Stomach (tissue), 4 donors: ENCODE results near the gene ATAD3A.
"Not testable (repeated sequence)": the region's sequence is repeated elsewhere in the genome, so short reads cannot be mapped to it uniquely, and the experiment has no call there.

Experiments used
- CTCF ChIP-seq, 7 experiments: fragments of 450-650 bp in 4 of 7; fragments of 200-600 bp in 3 of 7; sonication (generic) in 3 of 7; IDR thresholded peaks; one replicate each; pipeline ENCODE4 v1.5.1; 2016 to 2019; ENCODE audit warnings: antibody characterized with exemption in 7 of 7, control low read depth in 2 of 7, mild to moderate bottlenecking in 1 of 7
- EP300 ChIP-seq: sonication (generic); formaldehyde crosslinking; IDR thresholded peaks from one replicate; pipeline ENCODE4 v1.6.1; 2017; ENCODE audit warnings: antibody characterized with exemption
- POLR2A ChIP-seq, 4 donors: fragments of 450-650 bp; IDR thresholded peaks; one replicate each; pipeline ENCODE4 v1.6.1; 2016; ENCODE audit warnings: antibody characterized with exemption in 4 of 4, control low read depth in 2 of 4, mild to moderate bottlenecking in 1 of 4, moderate library complexity in 1 of 4
- POLR2AphosphoS5 ChIP-seq, 3 donors: sonication (generic); formaldehyde crosslinking; IDR thresholded peaks; one replicate each; pipeline ENCODE4 v1.6.1; 2016; ENCODE audit warnings: antibody characterized with exemption in 3 of 3

DNA sequence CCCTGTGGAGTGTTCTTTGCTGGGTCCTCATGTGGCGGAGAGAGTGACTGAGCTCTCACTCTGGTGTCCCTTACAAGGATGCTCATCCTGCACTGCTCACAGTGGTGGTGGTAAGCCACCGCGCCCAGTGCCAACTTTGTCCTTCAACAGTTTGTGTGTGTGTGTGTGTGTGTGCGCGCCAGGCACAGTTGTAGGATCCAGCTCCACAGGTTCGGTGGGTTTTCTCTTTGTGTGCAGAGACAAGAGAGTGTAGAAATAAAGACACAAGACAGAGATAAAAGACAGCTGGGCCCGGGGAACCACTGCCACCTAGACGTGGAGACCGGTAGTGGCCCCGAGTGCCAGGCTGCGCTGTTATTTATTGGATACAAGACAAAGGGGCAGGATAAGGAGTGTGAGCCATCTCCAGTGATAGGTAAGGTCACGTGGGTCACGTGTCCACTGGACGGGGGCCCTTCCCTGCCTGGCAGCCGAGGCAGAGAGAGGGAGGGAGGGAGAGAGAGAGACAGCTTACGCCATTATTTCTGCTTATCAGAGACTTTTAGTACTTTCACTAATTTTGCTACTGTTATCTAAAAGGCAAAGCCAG, 7.1 kb upstream of the ATAD3A start:
- TF ChIP-seq CTCF (IDR thresholded peaks at IDR 0.05) = peak in 5 of 7 experiments; percentile 46 to 68 (median 60)
- TF ChIP-seq EP300; POLR2A (IDR thresholded peaks at IDR 0.05); POLR2AphosphoS5 (IDR thresholded peaks at IDR 0.05): not testable (repeated sequence)
